NCI-H1105 treated with DMSO at 0.1 percent for 48 hours (cell line): ENCODE results near the gene NKAIN2.
"Not testable (repeated sequence)": the region's sequence is repeated elsewhere in the genome, so short reads cannot be mapped to it uniquely, and the experiment has no call there.

Experiments used
- DNase-seq: peaks from one replicate; lab custom pipeline; 2025; lab: John Stamatoyannopoulos, UW

NKAIN2 gene

GRCh38 chr6:123966618-123967017 lies 163.0 kb downstream of the NKAIN2 start:
- DNase-seq: no peak

GRCh38 chr6:123967905-123968304 lies 164.2 kb downstream of the NKAIN2 start:
- peak; percentile 100 for DNase-seq

GRCh38 chr6:123972600-123973294 lies 169.1 kb downstream of the NKAIN2 start:
- no peak for DNase-seq

GRCh38 chr6:123980311-123980710 lies 176.6 kb downstream of the NKAIN2 start:
- no peak for DNase-seq

- DNase-seq: no peak
Observed at GRCh38 chr6:123986938-123987337, 183.3 kb downstream of the NKAIN2 start.

- DNase-seq: not testable (repeated sequence)
Observed at GRCh38 chr6:123989918-123990317, 186.3 kb downstream of the NKAIN2 start.

GRCh38 chr6:123990376-123990775 lies 186.7 kb downstream of the NKAIN2 start:
- DNase-seq: no peak

- no peak for DNase-seq
Observed at GRCh38 chr6:123994168-123994567, 190.5 kb downstream of the NKAIN2 start.

GRCh38 chr6:123994891-123995635 lies 191.4 kb downstream of the NKAIN2 start:
- peak; percentile 63 for DNase-seq

- DNase-seq: peak; percentile 99
Observed at GRCh38 chr6:123997223-123997622, 193.6 kb downstream of the NKAIN2 start.

- no peak for DNase-seq
Observed at GRCh38 chr6:124002377-124003081, 198.9 kb downstream of the NKAIN2 start.

- no peak for DNase-seq
Observed at GRCh38 chr6:124007266-124007665, 203.6 kb downstream of the NKAIN2 start.

GRCh38 chr6:124008000-124008987 lies 204.6 kb downstream of the NKAIN2 start:
- DNase-seq: no peak

- peak; percentile 33 for DNase-seq
Observed at GRCh38 chr6:124008988-124009765, 205.5 kb downstream of the NKAIN2 start.

GRCh38 chr6:124010574-124010973 lies 206.9 kb downstream of the NKAIN2 start:
- no peak for DNase-seq

GRCh38 chr6:124011180-124011579 lies 207.5 kb downstream of the NKAIN2 start:
- DNase-seq: no peak

GRCh38 chr6:124022051-124022450 lies 218.4 kb downstream of the NKAIN2 start:
- not testable (repeated sequence) for DNase-seq

GRCh38 chr6:124022641-124023040 lies 219.0 kb downstream of the NKAIN2 start:
- DNase-seq: peak; percentile 72

- DNase-seq: no peak
Observed at GRCh38 chr6:124026694-124027093, 223.0 kb downstream of the NKAIN2 start.

- DNase-seq: no peak
Observed at GRCh38 chr6:124027392-124027791, 223.7 kb downstream of the NKAIN2 start.

GRCh38 chr6:124028117-124028516 lies 224.5 kb downstream of the NKAIN2 start:
- DNase-seq: peak; percentile 70
